Measurements from ENCODE around the gene TEX47. TPM values are rescaled to one million over a fixed set of nuclear protein-coding genes. Genes with fewer than 3 reads are reported as not detected.

Gene TEX47
- total RNA-seq, 2 donors from 2014 or later = not detected

DNA sequence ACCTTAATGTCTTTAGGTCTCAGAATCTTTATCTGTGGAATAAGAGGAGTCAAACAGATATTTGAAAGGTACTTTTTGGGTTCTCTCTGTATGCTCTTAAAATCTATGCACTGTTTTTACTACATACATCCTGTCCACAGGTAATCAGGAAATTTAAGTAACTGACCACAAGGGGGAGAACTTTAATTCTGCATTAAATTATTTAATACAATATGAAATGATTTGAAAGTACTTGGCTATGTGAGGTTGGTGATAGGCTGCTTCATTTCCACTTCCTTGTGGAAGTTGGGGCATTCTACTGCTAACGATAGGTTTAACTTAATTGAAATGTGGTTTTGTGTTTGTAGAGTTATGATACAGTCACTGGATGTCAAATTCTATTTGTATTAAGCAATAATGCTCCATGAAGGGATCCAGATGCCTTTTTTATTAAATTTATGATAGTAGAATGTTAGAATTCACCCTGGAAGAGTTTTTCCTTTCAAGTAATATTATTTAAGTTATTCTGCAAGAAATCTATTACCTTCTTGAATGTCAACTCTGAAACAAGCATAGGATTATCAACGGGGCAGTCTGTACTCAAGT lies 6.0 kb downstream of the TEX47 start:
- no peak for DNase-seq
- no peaks in the 10 kb centered on the region for H3K4me1 ChIP-seq
- ATAC-seq = no peak
- no peaks in the 10 kb centered on the region for H3K27me3 ChIP-seq
- intact Hi-C loops (cut with DNase I) = no loop called here
- no peak overlapping the region for H3K27ac ChIP-seq
- WGBS, 2 donors = 47 to 57% methylated on average over 2 of the region's 2 CpGs
- no peaks in the 10 kb centered on the region for H3K36me3 ChIP-seq (replicated peaks in 1 of 2; ENCODE audit: insufficient read depth in 1 of 2, low read depth in 2 of 2)
- no peaks in the 10 kb centered on the region for H3K9me3 ChIP-seq
- TF ChIP-seq, protein P1, sequence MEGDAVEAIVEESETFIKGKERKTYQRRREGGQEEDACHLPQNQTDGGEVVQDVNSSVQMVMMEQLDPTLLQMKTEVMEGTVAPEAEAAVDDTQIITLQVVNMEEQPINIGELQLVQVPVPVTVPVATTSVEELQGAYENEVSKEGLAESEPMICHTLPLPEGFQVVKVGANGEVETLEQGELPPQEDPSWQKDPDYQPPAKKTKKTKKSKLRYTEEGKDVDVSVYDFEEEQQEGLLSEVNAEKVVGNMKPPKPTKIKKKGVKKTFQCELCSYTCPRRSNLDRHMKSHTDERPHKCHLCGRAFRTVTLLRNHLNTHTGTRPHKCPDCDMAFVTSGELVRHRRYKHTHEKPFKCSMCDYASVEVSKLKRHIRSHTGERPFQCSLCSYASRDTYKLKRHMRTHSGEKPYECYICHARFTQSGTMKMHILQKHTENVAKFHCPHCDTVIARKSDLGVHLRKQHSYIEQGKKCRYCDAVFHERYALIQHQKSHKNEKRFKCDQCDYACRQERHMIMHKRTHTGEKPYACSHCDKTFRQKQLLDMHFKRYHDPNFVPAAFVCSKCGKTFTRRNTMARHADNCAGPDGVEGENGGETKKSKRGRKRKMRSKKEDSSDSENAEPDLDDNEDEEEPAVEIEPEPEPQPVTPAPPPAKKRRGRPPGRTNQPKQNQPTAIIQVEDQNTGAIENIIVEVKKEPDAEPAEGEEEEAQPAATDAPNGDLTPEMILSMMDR (IDR thresholded peaks at IDR 0.05) = peak in 6 of 7 experiments; percentile 43 to 49 (median 46)
- TF ChIP-seq POLR2A (IDR thresholded peaks at IDR 0.05) = no peak
- no peak overlapping the region for H3K4me3 ChIP-seq

DNA sequence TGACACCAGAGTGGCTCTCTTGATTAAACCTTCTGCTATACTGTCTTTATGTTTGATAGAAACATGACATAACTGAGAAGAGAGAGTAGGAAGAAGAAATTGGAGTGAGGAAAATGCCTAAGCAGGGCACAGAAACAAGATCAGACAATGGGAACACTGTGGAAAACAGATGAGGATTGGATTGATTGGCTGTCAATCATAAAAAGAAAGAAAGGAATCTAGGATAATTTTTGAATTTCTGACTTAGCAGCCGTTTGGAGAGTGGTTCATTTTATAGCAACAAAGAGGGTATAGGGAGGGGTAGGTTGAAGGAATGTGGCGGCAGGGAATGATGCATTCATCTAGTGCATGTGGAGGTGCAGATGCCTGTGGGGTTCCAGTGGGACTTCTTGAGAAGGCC lies 7.8 kb downstream of the TEX47 start:
- no peak for TF ChIP-seq POLR2A (IDR thresholded peaks at IDR 0.05)
- TF ChIP-seq, protein P1 (IDR thresholded peaks at IDR 0.05) = no peak

DNA sequence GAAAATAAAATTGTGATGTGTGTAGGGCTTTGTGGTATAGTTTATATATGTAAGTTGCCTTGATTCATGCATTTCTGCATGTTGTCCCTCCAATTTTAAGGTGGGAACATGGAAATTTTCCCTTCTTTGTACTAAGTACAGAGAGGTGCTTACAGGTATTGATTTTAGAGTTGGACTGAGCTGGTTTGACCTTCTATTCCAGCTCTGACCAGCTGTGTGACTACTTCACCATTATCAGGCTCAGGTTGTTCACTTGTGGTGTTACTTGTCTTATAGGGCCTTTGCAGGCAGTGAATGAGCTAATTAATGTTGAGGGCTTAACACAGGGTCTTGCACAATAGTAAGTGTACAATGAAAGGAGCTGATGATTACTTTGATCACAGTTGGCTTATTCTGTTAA lies 19.7 kb downstream of the TEX47 start:
- intact Hi-C loops (cut with DNase I) = no loop called here
- no peak for TF ChIP-seq POLR2A (IDR thresholded peaks at IDR 0.05)
- TF ChIP-seq, protein P1 (IDR thresholded peaks at IDR 0.05) = no peak
- no peak for ATAC-seq

More for the DNA sequence above, 7.8 kb downstream of the TEX47 start:
- intact Hi-C loops (cut with DNase I) = no loop called here
- ATAC-seq (no peak), DNase-seq (no peak)
- no peaks in the 10 kb centered on the region for H3K36me3 ChIP-seq (replicated peaks in 1 of 2; ENCODE audit: insufficient read depth in 1 of 2, low read depth in 2 of 2)
- H3K9me3 ChIP-seq = no peaks in the 10 kb centered on the region
- 60 to 67% methylated on average over 2 of the region's 2 CpGs for WGBS, 2 donors
- H3K4me3 ChIP-seq = no peak overlapping the region
- no peaks in the 10 kb centered on the region for H3K4me1 ChIP-seq
- no peak overlapping the region for H3K27ac ChIP-seq
- no peaks in the 10 kb centered on the region for H3K27me3 ChIP-seq

DNA sequence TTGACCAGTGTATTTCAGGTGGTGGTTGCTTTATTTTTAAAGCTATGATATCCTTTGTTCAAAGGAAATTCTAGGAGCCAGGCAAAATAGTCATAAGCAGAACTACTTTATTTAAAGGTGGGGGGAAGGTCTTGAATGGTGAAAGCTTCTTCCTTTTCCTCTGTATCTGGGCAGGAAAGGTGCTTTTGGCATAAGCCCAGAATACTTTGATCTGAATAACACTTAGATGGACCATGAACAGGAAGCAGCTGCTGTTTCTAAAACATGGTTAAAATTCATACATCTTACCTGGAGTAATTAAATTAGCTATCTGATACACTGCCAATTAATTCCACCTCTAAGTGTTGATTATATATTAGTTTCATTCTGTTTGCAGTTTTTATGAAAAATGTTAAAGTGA lies 22.8 kb downstream of the TEX47 start:
- Histone ChIP-seq H3K27me3 (no peaks in the 10 kb centered on the region), H3K4me1 (no peaks in the 10 kb centered on the region), H3K36me3 (replicated peaks in 1 of 2; ENCODE audit: insufficient read depth in 1 of 2, low read depth in 2 of 2) (no peaks in the 10 kb centered on the region), H3K27ac (no peak overlapping the region), H3K9me3 (no peaks in the 10 kb centered on the region), H3K4me3 (no peak overlapping the region)
- TF ChIP-seq, protein P1 (IDR thresholded peaks at IDR 0.05) = no peak
- no peak for TF ChIP-seq POLR2A (IDR thresholded peaks at IDR 0.05)
- ATAC-seq (no peak), DNase-seq (no peak)
- intact Hi-C loops (cut with DNase I) = no loop called here

More for the DNA sequence above, 19.7 kb downstream of the TEX47 start:
- H3K36me3 ChIP-seq (replicated peaks in 1 of 2; ENCODE audit: insufficient read depth in 1 of 2, low read depth in 2 of 2) = no peaks in the 10 kb centered on the region
- no peak for DNase-seq
- no peak overlapping the region for H3K27ac ChIP-seq
- no peaks in the 10 kb centered on the region for H3K9me3 ChIP-seq
- H3K4me1 ChIP-seq = no peaks in the 10 kb centered on the region
- H3K4me3 ChIP-seq = no peak overlapping the region
- no peaks in the 10 kb centered on the region for H3K27me3 ChIP-seq

DNA sequence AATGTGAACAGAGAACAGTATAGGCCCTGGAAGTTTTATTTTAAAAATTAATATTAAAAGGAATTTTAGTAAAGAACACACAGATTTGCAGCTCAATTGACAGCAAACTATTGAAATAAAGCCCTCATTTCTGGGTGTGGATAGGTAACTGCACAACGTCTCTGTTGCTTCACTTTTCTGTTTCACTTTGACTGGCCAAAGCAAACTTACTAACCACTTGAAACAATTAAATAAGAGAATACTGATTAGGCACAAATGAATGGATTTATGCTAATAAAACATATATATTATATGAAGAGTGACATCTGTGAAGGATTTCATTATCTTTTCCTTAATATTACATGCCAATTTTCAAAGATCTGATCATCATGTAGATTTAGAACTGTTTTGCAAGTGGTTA lies 24.1 kb downstream of the TEX47 start:
- no peak for DNase-seq
- 80 to 86% methylated on average over 1 of the region's 1 CpG for WGBS, 2 donors
- no peaks in the 10 kb centered on the region for H3K27me3 ChIP-seq
- H3K36me3 ChIP-seq (replicated peaks in 1 of 2; ENCODE audit: insufficient read depth in 1 of 2, low read depth in 2 of 2) = no peaks in the 10 kb centered on the region
- H3K4me1 ChIP-seq = no peaks in the 10 kb centered on the region
- no peak for ATAC-seq
- TF ChIP-seq, protein P1 (IDR thresholded peaks at IDR 0.05) = no peak
- TF ChIP-seq POLR2A (IDR thresholded peaks at IDR 0.05) = no peak
- intact Hi-C loops (cut with DNase I) = no loop called here
- H3K27ac ChIP-seq = no peak overlapping the region
- no peaks in the 10 kb centered on the region for H3K9me3 ChIP-seq
- no peak overlapping the region for H3K4me3 ChIP-seq

Data from body of pancreas (tissue), 4 donors.